HG03571 (cell line): ENCODE data around the gene CDH4.

ENCODE experiments used
- ATAC-seq: cut with Tn5 transposase; IDR thresholded peaks from one replicate; pipeline ENCODE4 v1.9.1; 2021; ENCODE audit not compliant: unreplicated experiment

The CDH4 gene

DNA sequence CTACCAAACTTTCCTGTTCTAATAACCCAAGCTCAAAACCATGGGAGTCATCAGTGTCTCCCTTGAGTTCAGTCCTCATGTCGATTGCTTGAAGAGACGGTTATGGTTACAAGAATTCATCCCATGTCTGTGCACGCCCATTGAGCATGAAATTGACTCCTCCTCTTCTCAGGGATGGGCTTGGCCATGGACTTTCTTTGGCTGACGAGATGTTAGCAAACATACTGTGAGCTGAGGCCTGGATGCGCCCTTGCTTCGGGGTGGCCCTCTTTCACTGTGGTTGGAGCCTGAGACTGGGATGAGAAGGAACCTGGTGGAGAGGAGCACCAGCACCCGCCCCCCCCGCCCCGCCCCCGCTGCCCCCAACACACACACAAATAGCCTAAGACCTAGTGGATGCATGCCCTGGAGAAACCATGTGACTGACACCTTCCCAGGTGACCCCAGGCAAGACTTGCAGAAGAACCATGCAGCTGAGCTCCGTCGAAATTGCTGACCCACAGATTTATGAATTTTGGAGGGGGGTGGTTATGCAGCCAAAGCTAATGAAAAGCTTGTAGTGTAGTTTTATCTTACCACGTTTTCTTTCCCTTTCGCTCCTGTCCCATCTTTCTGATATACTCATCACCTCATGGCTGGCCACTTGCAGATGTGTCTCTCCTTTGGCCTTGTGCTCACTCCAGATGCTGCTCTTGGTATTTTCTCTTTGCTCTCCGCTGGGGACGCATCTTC is 231.4 kb downstream of the CDH4 start:
- ATAC-seq, result no peak

DNA sequence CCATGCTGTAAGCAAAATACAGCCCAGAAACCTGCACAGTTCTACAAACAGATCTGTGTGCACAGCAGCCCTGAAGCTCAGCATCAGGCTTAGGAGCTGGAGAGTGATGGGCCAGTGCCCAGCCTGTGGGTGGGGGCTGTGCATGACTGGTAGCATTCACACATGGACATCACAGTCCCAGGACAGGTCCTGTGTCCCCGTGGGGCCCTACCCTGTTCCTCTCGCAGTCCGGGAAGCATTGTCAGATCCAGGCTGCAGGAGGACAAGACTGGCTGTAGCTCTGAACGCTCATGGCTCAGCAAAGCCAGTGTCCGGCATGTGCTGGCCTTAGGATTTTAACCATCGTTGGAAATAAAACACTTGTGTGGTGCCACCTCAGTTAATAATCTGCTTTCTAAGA is 234.1 kb downstream of the CDH4 start:
- no peak for ATAC-seq

DNA sequence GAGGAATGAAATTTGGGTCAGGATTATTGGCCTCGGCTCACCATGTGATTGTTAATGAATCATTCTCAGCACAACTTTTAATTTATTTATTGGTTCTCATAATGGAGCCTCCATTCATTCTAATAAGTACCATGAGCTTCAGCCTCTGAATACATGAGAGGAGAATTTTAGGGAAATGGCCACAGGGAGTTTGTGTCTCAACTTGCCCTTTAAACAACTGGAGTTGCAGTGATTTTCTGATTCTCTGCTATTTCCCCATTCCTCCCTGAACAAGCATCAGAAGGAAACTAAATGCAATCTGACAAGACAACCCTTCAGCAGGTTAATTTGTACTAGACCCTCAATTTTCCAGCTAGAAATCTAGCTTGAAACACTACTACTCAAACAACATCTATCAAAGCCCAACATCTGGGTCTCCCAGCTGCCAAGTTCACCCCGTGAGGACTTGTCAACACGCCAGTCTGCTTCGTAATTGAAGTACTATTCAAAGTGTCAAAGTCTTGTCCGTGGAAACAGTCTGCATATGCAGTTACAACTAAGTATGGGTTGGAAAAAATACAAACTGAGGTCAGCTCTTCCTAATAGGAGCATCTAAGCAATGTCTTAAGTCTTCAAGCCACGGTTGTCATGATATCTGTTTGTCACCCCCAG is 235.4 kb downstream of the CDH4 start:
- no peak for ATAC-seq

DNA sequence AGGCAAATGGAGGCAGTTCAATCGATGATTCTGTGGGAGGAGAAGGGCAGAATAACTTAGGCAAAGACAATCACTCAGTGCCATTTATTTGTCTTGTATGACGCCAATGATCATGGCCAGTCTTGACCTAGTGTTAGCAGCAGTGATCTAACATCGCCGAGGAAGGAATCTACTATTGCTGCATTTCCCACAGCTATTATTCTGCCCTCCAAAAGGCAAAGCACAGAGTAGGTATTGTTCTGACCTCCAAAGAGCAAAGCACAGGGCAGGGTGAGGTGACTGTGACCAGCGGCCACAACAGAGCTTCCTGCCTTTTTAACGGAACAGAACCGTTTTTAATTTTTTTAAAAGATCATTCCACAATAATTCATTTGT is 235.9 kb downstream of the CDH4 start:
- no peak for ATAC-seq

DNA sequence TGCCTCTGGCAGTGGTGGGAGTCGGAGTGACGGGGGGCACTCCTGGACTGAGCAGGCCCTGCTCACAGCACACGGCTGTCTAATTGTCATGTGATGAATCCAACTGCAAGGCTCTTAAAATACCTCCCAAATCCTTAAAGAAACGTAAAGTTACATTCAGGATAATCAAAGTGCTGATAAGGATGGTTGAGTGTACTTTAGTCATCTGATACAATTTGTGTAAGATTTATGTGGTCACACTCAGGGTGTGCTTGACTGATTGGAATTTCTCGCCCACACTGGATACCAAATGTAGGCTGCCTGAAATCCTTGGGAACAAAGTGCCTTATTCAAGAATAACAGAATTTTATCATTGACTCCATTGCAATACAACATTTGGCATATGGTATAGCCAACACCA is 238.7 kb downstream of the CDH4 start:
- no peak for ATAC-seq

DNA sequence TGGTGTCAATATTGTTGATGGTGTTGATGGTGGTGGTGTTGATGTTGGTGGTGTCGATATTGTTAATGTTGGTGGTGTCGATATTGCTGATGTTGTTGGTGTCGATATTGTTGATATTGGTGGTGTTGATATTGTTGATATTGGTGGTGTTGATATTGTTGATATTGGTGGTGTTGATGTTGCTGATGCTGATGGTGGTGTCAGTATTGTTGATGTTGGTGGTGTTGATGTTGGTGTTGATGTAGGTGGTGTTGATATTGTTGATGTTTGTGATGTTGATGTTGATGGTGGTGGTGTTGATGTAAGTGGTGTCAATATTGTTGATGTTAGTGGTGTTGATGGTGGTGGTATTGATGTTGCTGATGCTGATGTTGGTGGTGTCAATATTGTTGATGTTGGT is 240.0 kb downstream of the CDH4 start:
- no peak for ATAC-seq

DNA sequence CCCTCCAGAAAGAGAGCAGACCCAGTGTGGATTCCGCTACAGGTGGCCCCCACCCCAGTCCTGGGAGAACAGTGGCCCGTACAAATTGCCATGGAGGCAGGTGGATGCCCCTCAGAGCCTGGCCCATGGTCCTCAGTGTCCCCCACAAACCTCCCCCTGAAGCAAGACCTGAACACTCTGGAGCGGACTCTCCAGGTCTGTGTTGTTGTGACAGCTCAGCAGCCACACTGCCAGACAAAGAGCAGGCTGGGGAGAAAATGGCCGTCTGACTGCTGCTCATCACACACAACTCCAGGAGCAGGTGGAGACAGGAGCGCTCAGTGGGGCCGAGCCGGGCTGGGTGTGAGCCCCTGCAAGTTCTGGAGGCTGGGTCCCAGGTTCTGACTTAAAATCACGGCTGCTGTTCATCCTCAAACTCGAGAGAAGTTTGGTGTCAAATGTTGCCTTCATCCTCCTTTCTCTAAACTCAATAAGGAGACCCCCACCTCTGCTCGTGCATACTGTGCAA is 241.8 kb downstream of the CDH4 start:
- ATAC-seq, result no peak

DNA sequence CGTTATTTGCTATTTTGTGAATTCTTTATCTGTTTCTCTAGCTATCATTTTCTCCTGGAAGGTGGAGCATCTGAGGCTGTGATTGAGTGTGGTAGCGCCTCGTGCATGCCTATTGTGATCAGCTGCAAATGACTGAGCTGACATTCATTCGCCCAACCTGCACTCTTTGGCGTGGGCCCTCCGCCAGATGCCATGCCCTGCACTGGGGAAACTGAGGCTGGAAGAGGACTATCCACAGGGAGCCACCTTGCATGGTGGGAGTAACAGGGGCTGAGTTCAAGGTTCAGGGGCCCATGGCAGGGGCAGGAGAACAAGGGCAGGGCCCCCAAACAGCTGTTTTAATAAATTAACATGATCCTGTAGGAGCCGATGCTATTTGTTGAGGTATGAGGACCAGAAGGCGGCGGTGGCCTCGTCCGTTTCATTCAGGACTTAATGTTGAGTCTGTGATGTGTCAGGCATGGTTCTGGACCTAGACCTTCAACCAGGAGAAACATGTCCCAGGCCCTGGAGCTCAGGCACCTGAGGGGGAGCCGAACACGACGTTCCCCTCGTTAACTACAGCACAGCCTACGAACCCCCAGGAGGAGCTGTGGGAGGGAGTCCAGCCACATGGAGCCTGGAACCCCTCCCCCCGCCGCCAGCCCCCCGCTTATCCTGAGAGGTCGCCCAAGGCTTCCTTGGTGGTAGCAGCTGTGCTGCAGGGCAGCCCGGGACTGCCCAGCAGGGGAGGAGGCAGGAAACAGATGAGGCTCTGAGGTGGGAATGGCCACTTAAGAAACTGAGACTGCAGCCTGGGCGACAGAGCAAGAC is 242.9 kb downstream of the CDH4 start:
- ATAC-seq, result no peak

DNA sequence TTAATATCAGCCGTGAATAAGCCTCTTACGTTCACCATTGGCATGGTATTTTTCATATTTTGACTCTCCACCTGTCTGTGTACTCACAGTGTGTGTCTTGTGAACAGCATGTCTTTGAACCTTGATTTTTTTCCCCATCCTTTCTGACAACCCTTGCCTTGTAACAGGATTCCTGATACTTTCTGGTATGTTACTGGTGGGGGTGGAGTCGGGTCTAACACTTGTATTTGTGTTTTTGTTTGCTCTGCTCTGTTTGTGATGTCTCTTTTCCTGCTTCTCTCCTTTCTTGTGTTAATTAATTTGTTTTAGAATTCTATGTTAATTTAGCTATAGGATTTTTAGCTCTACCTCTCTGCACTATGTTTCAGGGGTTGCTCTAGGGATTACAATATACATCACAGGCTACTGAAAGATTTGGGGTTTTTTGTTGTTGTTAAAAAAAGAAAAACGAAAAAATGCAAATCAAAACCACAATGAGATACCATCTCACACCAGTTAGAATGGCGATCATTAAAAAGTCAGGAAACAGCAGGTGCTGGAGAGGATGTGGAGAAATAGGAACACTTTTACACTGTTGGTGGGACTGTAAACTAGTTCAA is 245.1 kb downstream of the CDH4 start:
- ATAC-seq, result no peak

DNA sequence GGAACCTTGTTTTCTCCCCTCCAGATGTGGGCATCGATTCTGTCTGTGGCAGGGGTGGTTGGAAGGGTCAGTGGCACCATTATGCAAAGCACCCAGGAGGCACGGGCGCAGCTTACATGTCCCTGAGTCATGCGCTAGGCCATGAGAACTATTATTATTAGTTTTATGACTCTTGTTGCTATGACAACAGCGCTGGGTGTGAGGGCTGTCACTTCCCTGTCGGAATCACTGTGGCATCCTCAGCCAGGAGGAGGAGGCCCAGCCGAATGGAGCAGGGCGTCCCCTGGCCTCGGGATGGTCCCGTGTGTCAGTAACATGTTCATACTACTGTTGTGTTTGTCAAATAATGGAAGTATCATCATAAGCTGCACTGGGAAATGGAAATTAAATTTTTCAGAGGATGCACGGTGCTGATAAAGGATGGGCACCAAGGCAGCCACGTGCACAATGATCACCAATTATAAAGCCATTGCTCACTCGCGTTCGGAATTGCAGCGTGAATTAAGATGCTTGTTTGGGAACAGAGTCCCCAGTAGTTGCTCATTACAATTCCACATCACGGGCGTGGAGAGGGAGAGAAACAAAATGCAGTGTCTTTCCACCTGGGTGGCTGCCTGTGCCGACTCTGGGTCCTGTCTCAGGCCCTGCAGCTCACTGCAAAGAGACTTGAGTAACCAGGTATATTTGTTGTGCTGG is 247.9 kb downstream of the CDH4 start:
- no peak for ATAC-seq

DNA sequence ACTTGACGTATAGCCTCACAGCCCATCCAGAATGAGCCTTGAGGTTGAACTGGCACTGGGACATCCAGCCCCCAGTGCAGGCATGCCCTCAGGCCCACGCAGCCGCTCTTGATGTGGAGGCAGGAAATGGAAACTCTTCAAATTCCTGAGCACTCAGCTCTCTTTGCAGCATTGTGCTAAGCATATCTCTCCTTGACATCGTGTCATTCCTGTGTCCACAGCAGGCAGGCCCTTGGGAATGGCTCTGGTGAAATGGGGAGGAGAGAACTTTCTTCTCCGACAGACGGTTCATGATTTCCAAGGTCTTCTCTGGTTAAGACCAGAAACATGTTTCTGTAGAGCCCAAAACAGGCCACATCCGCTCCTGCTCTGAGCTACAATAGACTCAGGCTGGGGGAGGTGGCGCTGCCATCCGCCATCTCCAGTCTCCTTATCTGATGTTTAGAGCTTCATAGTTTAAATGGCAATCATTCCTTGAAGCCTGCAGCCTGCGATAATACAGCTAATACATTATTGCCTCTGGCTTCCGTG is 248.8 kb downstream of the CDH4 start:
- no peak for ATAC-seq

DNA sequence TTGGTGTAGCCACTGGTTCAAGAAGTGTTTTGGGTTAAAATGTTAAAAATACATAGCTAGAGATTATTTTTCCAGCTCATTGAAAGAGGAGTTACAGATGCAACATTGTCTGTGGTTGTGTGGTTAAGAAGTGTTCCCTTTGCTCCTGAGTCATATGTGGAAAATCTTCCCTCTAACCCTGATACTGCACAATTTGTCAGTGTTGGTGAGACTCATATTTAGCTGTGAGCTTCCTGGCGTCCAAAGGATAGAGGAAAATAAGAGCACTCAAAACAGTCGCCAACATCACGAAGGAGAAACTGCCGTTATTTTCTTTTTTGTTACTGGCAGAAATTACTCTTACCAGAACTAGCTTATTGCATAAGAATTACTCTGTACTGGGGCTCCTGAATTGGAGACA is 250.4 kb downstream of the CDH4 start:
- ATAC-seq, result no peak

DNA sequence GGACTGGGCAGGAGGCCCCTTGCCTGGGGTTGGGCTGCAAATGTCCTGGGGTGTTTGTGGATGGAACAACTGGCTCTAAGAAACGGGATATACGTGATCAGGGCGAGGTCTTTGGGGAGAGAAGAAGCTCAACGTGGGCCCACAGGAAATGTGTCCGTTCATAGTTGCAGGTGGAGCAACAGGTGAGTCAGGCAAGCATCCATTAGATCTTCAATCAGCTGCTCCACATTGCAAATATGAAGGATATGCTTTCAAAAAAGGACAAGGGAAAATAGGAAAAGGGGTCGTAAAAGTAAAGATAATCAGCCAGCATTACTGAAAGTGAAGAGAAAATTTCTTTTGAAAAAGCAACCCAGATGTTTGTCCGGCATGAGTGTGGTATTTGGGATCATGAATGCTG is 251.0 kb downstream of the CDH4 start:
- ATAC-seq, result no peak

DNA sequence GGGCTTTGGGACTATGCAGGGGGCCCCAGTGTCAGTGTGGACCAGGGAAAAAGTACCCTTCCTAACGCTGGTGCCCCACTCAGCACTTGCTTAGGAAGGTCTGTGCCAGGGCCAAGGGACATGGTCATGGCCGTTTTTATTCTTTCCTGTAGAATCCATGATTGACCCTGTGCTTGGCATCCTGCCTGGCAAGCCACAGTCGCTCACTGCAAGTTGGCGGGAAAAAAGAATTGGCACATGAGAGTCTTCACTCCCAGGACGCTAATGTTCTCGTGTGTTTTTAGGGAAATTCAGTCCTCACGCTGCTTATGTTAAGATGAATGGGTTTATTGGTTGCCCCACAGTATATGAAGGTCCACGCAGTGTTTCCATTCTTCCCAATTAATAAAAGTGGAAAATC is 253.4 kb downstream of the CDH4 start:
- ATAC-seq, result no peak

DNA sequence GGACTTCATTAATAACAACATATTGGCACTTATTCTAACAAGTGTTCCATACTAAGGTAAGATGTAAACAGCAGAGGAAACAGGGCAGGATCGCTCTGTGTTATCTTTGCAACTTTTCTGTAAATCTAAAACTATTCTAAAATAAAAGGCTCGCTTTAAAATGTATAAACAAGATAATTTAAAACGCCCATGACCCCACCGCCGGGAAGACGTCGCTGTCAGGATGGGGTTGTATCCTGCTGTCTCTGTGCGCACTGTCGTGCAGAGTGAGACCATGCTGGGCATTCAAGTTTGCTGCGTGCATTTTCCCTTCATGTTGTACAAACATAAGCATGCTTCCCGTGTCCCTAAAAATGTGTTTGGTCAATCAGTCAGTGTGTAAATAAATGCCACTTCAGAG is 255.7 kb downstream of the CDH4 start:
- no peak for ATAC-seq

DNA sequence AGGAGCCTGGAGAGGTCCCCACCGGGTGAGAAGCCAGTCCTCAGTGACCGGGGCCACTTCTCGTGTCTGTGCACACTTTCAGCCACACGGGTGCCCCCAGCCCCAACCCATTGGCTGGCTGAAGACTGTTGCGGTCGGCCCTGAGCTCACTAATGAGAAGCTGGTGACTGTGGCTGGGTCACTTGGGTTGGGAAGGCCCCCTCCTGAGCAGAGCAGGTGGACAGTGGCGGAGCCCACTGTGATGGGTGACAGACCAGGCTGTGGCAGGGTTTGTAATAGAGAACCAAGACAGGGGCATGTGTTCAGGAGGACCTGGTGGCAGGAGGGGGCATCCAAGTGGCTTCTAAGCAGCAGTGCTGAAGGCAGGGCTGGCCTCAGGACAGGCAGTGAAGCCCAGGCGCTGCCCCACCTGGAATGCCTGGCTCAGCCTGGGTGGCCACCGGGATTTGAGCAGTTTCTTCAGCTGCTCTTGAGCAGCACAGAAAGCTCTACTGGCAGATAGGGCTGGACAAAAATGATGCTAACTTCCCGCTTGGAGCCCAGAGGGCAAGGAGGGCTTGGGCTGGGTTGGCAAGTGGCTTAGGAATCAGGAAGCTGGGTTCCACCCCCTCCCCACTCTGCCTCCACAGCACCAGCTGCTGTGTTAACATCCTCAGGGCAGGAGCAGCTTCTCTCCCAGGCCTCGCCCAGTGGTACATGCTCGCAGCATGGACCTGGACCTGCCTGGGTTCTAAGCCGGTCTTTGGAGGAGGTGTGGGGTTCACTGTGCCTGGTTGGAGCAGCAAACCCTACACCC is 256.4 kb downstream of the CDH4 start:
- no peak for ATAC-seq

DNA sequence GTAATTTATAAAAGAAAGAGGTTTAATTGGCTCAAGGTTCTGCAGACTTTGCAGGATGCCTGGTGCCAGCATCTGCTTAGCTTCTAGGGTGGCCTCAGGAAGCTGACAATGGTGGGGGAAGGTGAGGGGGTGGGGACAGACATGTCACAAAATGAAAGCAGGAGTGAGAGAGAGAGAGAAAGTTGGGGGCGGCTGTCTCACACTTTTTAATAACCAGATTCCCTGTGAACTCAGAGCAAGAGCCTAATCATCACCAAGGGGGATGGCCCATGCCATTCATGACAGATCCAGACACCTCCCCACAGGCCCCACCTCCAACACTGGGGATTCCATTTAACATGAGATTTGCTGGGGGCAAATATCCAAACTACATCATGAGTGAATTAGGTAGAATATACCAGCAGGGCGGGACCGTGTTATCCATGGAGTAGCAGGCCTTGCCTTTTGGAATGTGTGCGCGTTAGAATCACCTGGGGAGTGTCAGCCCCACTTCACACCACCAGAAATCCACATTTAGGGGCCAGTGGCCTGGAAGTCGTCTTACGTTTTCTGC is 258.8 kb downstream of the CDH4 start:
- ATAC-seq, result no peak

DNA sequence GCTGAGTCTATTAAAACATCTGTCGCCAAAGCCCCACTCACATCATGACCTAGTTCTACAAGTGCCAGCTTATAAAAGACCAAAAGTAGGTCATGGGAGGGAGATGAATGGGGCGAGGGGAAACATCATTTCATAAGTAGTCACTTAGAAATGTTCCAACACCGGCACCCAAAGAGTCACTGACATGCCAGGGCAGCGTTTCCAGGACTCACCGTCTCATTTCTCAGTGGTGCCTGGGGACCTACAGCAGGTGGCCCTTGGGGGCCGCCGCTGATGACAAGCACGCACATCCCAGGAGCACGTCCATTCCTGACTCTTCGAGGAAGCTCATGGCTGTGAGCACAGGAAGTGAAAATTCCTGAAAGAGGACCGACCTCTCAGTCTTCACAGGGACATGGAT is 260.4 kb downstream of the CDH4 start:
- no peak for ATAC-seq

DNA sequence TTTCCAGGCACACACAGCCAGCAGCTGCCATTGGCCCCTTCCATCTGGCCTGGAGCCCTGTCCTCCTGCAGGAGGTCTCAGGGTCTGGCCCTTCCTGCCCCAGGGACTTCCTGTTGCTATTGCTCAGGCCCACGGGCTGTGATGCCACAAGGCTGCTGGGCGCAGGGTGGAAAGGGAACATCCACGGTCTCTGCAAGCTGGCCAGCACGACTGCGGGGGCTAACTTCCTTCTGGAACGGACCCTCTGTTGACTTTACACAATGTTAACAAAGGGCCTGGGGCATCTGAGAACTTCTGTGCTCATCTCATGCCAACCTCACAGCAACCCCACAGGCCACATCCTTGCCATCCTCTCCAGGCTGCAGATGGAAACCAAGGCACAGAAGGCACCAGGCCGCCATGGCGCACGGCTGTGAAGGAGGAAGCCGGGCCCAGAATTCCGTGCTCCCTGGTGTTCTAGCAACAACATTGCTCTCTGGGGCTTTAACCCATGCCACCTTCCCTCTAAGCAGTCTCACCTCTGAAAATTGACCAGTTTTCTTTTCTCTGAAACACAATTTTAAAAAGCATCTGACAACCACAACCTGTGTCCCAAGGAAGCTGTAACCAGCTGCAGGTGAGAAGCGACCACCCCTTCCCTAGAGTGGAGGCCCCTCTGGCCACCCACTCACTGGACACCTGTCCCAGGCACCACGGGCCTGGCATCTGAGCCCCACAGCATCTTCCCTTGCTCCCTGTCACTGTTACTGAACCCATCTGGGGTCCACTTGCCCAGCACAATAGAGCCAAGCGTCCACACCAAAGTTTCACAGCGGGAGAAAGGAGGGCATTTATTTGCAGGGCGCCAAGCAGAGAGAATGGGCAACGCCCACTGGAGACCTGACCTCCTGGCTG is 261.3 kb downstream of the CDH4 start:
- no peak for ATAC-seq
